Stomach smooth muscle (tissue), 2 donors: Measurements from ENCODE around the gene MAST3.
"Not testable (repeated sequence)": the region's sequence is repeated elsewhere in the genome, so short reads cannot be mapped to it uniquely, and the experiment has no call there.

ENCODE experiments used
- H3K27ac ChIP-seq: one replicate; pipeline ENCODE4 v1.7.0; 2013; ENCODE audit warnings: mild to moderate bottlenecking, low read length, inconsistent platforms
- H3K27me3 ChIP-seq, 2 donors: one replicate each; pipeline ENCODE4 v1.7.0; 2013; ENCODE audit warnings: low read length in 2 of 2; ENCODE audit not compliant: insufficient read depth in 2 of 2, control insufficient read depth in 1 of 2
- H3K36me3 ChIP-seq, 2 donors: one replicate each; pipeline ENCODE4 v1.7.0; 2013; ENCODE audit warnings: low read length in 2 of 2; ENCODE audit not compliant: control insufficient read depth in 2 of 2, insufficient read depth in 2 of 2
- H3K4me1 ChIP-seq: one replicate; pipeline ENCODE4 v1.7.0; 2013; ENCODE audit warnings: low read length; ENCODE audit not compliant: control insufficient read depth, insufficient read depth
- H3K4me3 ChIP-seq, 2 donors: one replicate each; pipeline ENCODE4 v1.7.0; 2013; ENCODE audit warnings: low read length in 2 of 2
- H3K9ac ChIP-seq, 2 donors: one replicate each; pipeline ENCODE4 v1.7.0; 2013; ENCODE audit warnings: low read length in 2 of 2, mild to moderate bottlenecking in 1 of 2
- H3K9me3 ChIP-seq, 2 donors: one replicate each; pipeline ENCODE4 v1.7.0; 2013; ENCODE audit warnings: low read length in 2 of 2; ENCODE audit not compliant: control insufficient read depth in 2 of 2
- donor health status: healthy.
- donor health status: Pancreatic carcinoma.

Gene MAST3

DNA sequence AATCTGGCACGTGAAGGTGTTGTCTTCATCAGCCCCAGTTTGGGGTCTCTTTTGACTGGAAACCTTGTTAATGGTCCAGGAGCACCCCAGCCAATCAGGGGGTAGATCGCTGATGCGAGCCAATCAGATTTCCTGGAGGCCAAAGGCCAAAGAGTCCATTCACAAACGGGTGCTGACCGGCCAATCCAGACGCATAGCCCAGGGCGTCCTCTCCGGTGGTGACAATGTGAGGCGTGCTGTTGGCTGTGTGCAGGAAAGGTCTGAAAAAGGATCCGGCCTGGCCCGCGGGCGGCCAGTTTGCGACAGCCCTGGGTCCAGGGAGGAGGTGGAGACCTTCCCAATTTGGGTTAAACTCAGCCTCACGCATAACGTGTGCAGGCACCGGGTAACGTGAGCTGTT is 3.1 kb downstream of the MAST3 start:
- Histone ChIP-seq H3K9ac (no peak overlapping the region), H3K4me1 (peaks cover 27% of the 10 kb centered on the region), H3K9me3 (no peaks in the 10 kb centered on the region), H3K4me3 (no peak overlapping the region), H3K27ac (no peak overlapping the region), H3K36me3 (no peaks in the 10 kb centered on the region), H3K27me3 (peaks cover 26 to 46% of the 10 kb centered on the region in 2 donors)

DNA sequence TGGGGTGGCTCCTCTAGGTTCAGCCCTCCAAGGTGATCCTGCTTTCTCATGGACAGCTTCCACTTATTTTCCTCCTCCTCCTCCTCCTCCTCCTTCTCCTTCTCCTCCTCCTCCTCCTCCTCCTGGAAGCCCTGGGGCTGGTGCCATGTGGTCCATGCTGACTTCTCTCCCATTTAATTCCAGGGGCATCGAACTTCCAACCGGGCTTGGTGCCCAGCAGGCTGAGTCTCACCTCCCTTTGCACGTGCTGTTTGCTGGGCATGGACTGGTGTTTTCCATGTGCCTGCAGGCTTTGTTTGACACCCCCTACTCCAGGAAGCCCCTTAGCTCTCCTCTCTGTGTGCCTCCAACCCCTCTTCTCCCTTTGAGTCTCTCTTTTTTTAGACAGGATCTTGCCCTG is 3.7 kb downstream of the MAST3 start:
- Histone ChIP-seq H3K27ac (no peak overlapping the region), H3K4me1 (peaks cover 27% of the 10 kb centered on the region), H3K9ac (no peak overlapping the region), H3K36me3 (no peaks in the 10 kb centered on the region), H3K4me3 (no peak overlapping the region), H3K27me3 (peaks cover 26 to 46% of the 10 kb centered on the region in 2 donors), H3K9me3 (no peaks in the 10 kb centered on the region)

GRCh38 chr19:18102916-18103542 is 5.5 kb downstream of the MAST3 start:
- peaks cover 25 to 45% of the 10 kb centered on the region in 2 donors for H3K27me3 ChIP-seq
- H3K4me3 ChIP-seq: no peak overlapping the region
- H3K27ac ChIP-seq: no peak overlapping the region
- no peak overlapping the region for H3K9ac ChIP-seq
- no peaks in the 10 kb centered on the region for H3K36me3 ChIP-seq
- no peaks in the 10 kb centered on the region for H3K9me3 ChIP-seq
- peaks cover 23% of the 10 kb centered on the region for H3K4me1 ChIP-seq

DNA sequence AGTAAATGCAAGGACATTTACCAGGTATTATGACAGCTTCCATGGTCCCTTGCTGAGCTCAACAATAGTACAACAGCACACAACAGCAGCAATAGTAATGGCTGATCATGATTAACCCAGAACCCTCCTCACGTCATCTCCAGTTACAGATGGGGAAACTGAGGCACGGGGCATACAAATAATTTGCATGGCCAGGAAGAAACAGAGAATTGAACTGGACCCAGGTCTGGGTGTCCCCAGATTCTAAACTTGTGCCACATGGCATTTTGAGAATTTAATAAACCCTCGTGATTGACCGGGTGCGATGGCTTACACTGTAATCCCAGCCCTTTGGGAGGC is 7.2 kb downstream of the MAST3 start:
- H3K36me3 ChIP-seq: no peaks in the 10 kb centered on the region
- H3K4me3 ChIP-seq: peak overlapping the region; percentile 70 to 74
- H3K27me3 ChIP-seq: peaks cover 14 to 34% of the 10 kb centered on the region in 2 donors
- no peak overlapping the region for H3K27ac ChIP-seq
- peak overlapping the region; percentile 39 to 64 for H3K9ac ChIP-seq
- no peaks in the 10 kb centered on the region for H3K9me3 ChIP-seq
- peaks cover 15% of the 10 kb centered on the region for H3K4me1 ChIP-seq

- not testable (repeated sequence) for H3K27ac ChIP-seq, H3K4me3 ChIP-seq, H3K36me3 ChIP-seq, H3K9ac ChIP-seq, H3K9me3 ChIP-seq
- H3K27me3 ChIP-seq: peaks cover 13 to 37% of the 10 kb centered on the region in 2 donors
- peaks cover 19% of the 10 kb centered on the region for H3K4me1 ChIP-seq
Observed at GRCh38 chr19:18105259-18105658, 7.7 kb downstream of the MAST3 start.

GRCh38 chr19:18107235-18107634 is 9.7 kb downstream of the MAST3 start:
- Histone ChIP-seq H3K4me3 (no peak overlapping the region), H3K27ac (no peak overlapping the region), H3K27me3 (peaks cover 15 to 40% of the 10 kb centered on the region in 2 donors), H3K36me3 (no peaks in the 10 kb centered on the region), H3K9me3 (no peaks in the 10 kb centered on the region), H3K9ac (no peak overlapping the region), H3K4me1 (peaks cover 25% of the 10 kb centered on the region)

DNA sequence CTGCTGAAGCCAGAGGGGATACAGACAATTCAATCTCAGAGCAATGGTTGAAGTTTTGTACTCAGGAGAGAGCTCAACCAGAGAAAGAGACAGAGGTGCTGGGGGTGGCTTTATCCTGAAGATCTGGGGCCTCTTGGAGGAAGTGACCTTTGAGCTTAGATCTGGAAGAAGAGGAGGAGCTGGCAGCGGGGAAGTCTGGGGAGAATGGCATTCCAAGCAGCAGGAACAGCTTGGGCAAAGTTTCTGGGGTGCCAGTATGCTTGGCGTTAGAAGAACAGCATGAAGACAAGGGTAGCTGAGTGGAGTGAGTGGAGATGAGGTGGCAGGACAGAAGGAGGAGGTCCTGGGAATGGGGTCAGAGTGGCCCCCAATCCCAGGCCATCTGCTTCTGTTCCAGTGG is 11.3 kb downstream of the MAST3 start:
- no peaks in the 10 kb centered on the region for H3K36me3 ChIP-seq
- no peak overlapping the region for H3K9ac ChIP-seq
- H3K27me3 ChIP-seq: peaks cover 15 to 30% of the 10 kb centered on the region in 2 donors
- H3K9me3 ChIP-seq: no peaks in the 10 kb centered on the region
- peaks cover 25% of the 10 kb centered on the region for H3K4me1 ChIP-seq
- no peak overlapping the region for H3K27ac ChIP-seq
- H3K4me3 ChIP-seq: no peak overlapping the region

DNA sequence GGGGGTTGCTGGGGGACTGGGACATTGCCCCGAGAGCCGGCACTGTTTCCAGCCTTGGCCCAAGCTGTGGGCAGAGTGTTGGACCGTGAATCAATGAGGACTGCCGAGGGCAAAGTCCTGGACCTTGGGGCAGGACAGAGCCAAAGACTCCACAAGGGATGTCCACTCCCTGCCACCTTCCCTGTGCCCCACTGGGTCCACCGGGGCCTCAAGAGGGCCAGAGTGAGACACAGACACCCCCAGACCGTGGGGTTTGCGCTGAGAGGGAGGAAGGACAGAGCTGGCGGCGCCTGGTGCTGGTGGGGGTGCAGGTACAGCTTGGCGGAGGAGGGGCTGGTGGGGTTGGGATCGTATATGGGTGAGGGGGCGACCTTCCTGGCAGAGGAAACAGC is 11.8 kb downstream of the MAST3 start:
- H3K4me3 ChIP-seq: peak overlapping the region; percentile 68 to 76
- H3K27me3 ChIP-seq: peaks cover 13 to 30% of the 10 kb centered on the region in 2 donors
- no peaks in the 10 kb centered on the region for H3K9me3 ChIP-seq
- peaks cover 21% of the 10 kb centered on the region for H3K4me1 ChIP-seq
- no peaks in the 10 kb centered on the region for H3K36me3 ChIP-seq
- H3K9ac ChIP-seq: peak overlapping the region in 1 of 2 donors; percentile 38
- no peak overlapping the region for H3K27ac ChIP-seq

DNA sequence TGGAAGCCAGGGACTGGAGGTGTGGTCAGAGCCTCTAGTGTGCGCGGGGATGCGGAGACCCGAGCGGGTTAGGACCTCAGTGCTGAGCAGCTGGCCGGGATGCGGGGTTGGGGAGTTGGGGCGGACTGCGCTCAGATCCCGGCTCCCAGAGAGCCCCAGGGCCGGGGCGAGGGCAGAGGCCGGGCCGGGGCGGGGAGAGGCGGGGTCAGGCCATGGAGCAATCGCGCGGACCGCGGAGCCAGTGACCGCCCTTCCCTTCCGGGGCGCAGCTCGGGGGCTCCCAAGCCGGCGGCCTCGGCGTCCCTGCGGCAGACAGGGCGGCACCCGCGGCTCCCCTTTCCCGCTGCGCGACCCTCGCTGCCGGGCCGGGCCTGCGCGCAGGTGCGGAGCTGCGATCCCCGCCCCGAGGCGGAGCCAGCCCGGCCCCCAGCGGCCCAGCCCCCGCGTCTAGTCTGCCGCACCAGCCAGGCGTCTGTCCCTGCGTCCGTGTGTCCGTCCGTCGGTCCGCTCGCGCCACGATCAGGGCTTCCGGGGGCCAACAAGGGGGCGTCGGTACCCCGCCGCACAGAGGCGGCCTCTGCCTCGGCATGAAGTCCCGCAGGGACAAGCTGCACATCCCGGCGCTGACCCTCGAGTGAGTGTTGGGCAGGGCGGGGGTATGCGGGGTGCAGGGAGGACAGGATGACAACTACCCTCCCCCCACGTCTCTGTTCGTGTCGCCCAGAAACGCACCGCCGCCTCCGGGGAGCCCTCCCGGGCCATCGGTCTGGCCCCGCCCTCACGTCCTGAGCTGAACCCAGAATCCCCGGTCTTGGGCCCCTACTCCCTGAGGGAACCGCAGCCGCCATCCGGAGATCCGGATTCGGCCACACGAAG is 12.4 kb downstream of the MAST3 start:
- Histone ChIP-seq H3K27ac (no peak overlapping the region), H3K4me3 (peak overlapping the region; percentile 68 to 76), H3K27me3 (peaks cover 13 to 25% of the 10 kb centered on the region in 2 donors), H3K4me1 (peaks cover 15% of the 10 kb centered on the region), H3K9ac (peak overlapping the region; percentile 51 to 60), H3K9me3 (no peaks in the 10 kb centered on the region), H3K36me3 (no peaks in the 10 kb centered on the region)

DNA sequence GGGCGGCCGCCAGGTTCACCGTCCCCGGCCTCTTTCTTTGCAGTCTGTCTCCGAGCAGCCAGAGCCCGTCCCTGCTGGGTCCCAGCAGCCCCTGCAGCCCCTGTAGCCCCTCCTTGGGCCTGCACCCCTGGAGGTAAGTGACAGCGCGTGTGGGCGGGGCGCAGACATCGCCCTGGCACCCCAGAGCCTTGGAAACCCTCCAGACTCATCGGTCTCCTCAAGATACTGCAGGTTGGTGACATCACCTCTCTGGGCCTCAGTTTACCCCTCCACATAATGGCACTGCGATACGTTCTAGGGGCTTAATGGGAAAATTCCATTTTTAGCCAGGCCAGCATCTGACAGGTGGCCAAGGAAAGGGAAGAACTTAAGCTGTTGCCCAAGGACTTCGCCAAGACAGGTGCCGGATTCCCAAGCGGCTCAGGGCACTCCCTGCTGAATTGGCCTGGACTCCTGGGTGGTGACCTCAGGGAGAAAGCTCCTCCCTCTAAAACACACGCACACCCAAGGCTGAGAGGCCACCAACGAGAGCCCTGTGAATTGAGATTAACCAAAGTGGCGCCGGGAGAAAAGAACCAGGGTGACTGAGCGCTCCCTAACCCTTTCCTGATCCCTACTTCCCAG is 13.1 kb downstream of the MAST3 start:
- Histone ChIP-seq H3K9me3 (no peaks in the 10 kb centered on the region), H3K27ac (no peak overlapping the region), H3K4me1 (peaks cover 15% of the 10 kb centered on the region), H3K9ac (no peak overlapping the region), H3K27me3 (peaks cover 11 to 25% of the 10 kb centered on the region in 2 donors), H3K4me3 (peak overlapping the region; percentile 68 to 76), H3K36me3 (no peaks in the 10 kb centered on the region)
